DOHH2 (cell line): ENCODE measurements around the gene BEND5.

Experiments used
- H3F3A ChIP-seq: fragments of 200-600 bp; sonication (generic), shearing (Covaris generic); 2 replicates; pipeline ENCODE4 v1.6.0; 2016; ENCODE audit warnings: antibody characterized with exemption, mild to moderate bottlenecking; ENCODE audit not compliant: control insufficient read depth, insufficient read depth
- H3K27ac ChIP-seq: fragments of 200-600 bp; sonication (generic); 2 replicates; pipeline ENCODE4 v1.5.1; 2014; ENCODE audit warnings: low read depth, mild to moderate bottlenecking, low read length, moderate library complexity
- H3K27me3 ChIP-seq: fragments of 200-600 bp; sonication (generic); 2 replicates; pipeline ENCODE4 v1.6.1; 2014; ENCODE audit warnings: mild to moderate bottlenecking, low read length, mixed read lengths; ENCODE audit not compliant: control insufficient read depth
- H3K36me3 ChIP-seq: fragments of 200-600 bp; sonication (generic); 2 replicates; pipeline ENCODE4 v1.6.1; 2014; ENCODE audit warnings: mild to moderate bottlenecking, low read length, moderate library complexity, mixed read lengths; ENCODE audit not compliant: control insufficient read depth
- H3K4me1 ChIP-seq: fragments of 200-600 bp; sonication (generic); 2 replicates; pipeline ENCODE4 v1.6.1; 2014; ENCODE audit warnings: mild to moderate bottlenecking, low read length, mixed read lengths; ENCODE audit not compliant: control insufficient read depth
- H3K4me2 ChIP-seq: fragments of 200-600 bp; sonication (generic); 2 replicates; pipeline ENCODE4 v1.6.0; 2014; ENCODE audit warnings: mild to moderate bottlenecking, low read length, moderate library complexity
- H3K4me3 ChIP-seq: fragments of 200-600 bp; sonication (generic); 2 replicates; pipeline ENCODE4 v1.5.1; 2014; ENCODE audit warnings: mild to moderate bottlenecking, low read length, mixed read lengths
- H3K79me2 ChIP-seq: fragments of 200-600 bp; sonication (generic); 2 replicates; pipeline ENCODE4 v1.6.1; 2014; ENCODE audit warnings: mild to moderate bottlenecking, low read length, mixed read lengths; ENCODE audit not compliant: control insufficient read depth
- H3K9me2 ChIP-seq: fragments of 200-600 bp; sonication (generic); replicated peaks from 2 replicates; pipeline ENCODE4 v1.6.1; 2014; ENCODE audit warnings: mild to moderate bottlenecking, low read length, mixed read lengths; ENCODE audit not compliant: control insufficient read depth
- H3K9me3 ChIP-seq: fragments of 200-600 bp; sonication (generic); 2 replicates; pipeline ENCODE4 v1.6.1; 2014; ENCODE audit warnings: antibody characterized with exemption, low read length, mixed read lengths; ENCODE audit not compliant: control insufficient read depth, insufficient read depth
- H4K20me1 ChIP-seq: fragments of 200-600 bp; sonication (generic); 2 replicates; pipeline ENCODE4 v1.6.0; 2014; ENCODE audit warnings: low read depth, mild to moderate bottlenecking, antibody characterized with exemption, low read length, moderate library complexity; ENCODE audit not compliant: control insufficient read depth, insufficient read depth
- CTCF ChIP-seq: fragments of 200-600 bp; sonication (generic); IDR thresholded peaks from one replicate; pipeline ENCODE4 v1.5.1; 2014; ENCODE audit warnings: antibody characterized with exemption, mild to moderate bottlenecking, low read depth, low read length; ENCODE audit not compliant: poor library complexity, severe bottlenecking
- EZH2phosphoT487 ChIP-seq: fragments of 200-600 bp; sonication (generic); IDR thresholded peaks from 2 replicates; pipeline ENCODE4 v1.6.1; 2017; ENCODE audit warnings: borderline replicate concordance, mild to moderate bottlenecking, antibody characterized with exemption, low read length, moderate library complexity, mixed read lengths

BEND5 gene

GRCh38 chr1:48744032-48744431, 32.7 kb downstream of the BEND5 start:
- Histone ChIP-seq H3K79me2 (no peaks in the 10 kb centered on the region), H3K27me3 (no peaks in the 10 kb centered on the region), H3K4me2 (no peak overlapping the region), H4K20me1 (no peaks in the 10 kb centered on the region), H3K36me3 (no peaks in the 10 kb centered on the region), H3F3A (no peaks in the 10 kb centered on the region), H3K4me1 (no peaks in the 10 kb centered on the region), H3K9me3 (no peaks in the 10 kb centered on the region), H3K9me2 (no peaks in the 10 kb centered on the region), H3K27ac (no peak overlapping the region), H3K4me3 (no peak overlapping the region)
- TF ChIP-seq CTCF (no peak), EZH2phosphoT487 (no peak)

GRCh38 chr1:48743480-48743879, 33.2 kb downstream of the BEND5 start:
- H3K36me3 ChIP-seq, result no peaks in the 10 kb centered on the region

GRCh38 chr1:48741380-48741779, 35.3 kb downstream of the BEND5 start:
- no peak for TF ChIP-seq CTCF
- TF ChIP-seq EZH2phosphoT487, result no peak
- Histone ChIP-seq H3F3A (no peaks in the 10 kb centered on the region), H3K27ac (no peak overlapping the region), H3K4me1 (no peaks in the 10 kb centered on the region), H3K4me2 (no peak overlapping the region), H3K27me3 (no peaks in the 10 kb centered on the region), H3K4me3 (no peak overlapping the region), H3K9me3 (no peaks in the 10 kb centered on the region), H4K20me1 (no peaks in the 10 kb centered on the region), H3K79me2 (no peaks in the 10 kb centered on the region), H3K9me2 (no peaks in the 10 kb centered on the region), H3K36me3 (no peaks in the 10 kb centered on the region)

More at GRCh38 chr1:48743480-48743879, 33.2 kb downstream of the BEND5 start:
- no peak overlapping the region for H3K4me3 ChIP-seq
- H3K9me2 ChIP-seq, result no peaks in the 10 kb centered on the region
- TF ChIP-seq CTCF (no peak), EZH2phosphoT487 (no peak)
- no peaks in the 10 kb centered on the region for H3K9me3 ChIP-seq
- no peak overlapping the region for H3K27ac ChIP-seq
- no peak overlapping the region for H3K4me2 ChIP-seq
- H3K4me1 ChIP-seq, result no peaks in the 10 kb centered on the region
- no peaks in the 10 kb centered on the region for H4K20me1 ChIP-seq
- no peaks in the 10 kb centered on the region for H3K79me2 ChIP-seq
- no peaks in the 10 kb centered on the region for H3F3A ChIP-seq
- no peaks in the 10 kb centered on the region for H3K27me3 ChIP-seq

GRCh38 chr1:48740621-48741020, 36.1 kb downstream of the BEND5 start:
- H3K27me3 ChIP-seq, result no peaks in the 10 kb centered on the region
- H3K9me3 ChIP-seq, result no peaks in the 10 kb centered on the region
- H4K20me1 ChIP-seq, result no peaks in the 10 kb centered on the region
- no peaks in the 10 kb centered on the region for H3K9me2 ChIP-seq
- TF ChIP-seq CTCF (no peak), EZH2phosphoT487 (no peak)
- H3K4me1 ChIP-seq, result no peaks in the 10 kb centered on the region
- no peaks in the 10 kb centered on the region for H3K79me2 ChIP-seq
- H3K4me3 ChIP-seq, result no peak overlapping the region
- no peaks in the 10 kb centered on the region for H3K36me3 ChIP-seq
- no peak overlapping the region for H3K4me2 ChIP-seq
- H3F3A ChIP-seq, result no peaks in the 10 kb centered on the region
- H3K27ac ChIP-seq, result no peak overlapping the region
